Omental fat pad (tissue), 4 donors: Measurements from ENCODE around the gene BDH1. TPM values are rescaled to one million over a fixed set of nuclear protein-coding genes. Genes with fewer than 3 reads are reported as not detected.
"Not testable (repeated sequence)": the region's sequence is repeated elsewhere in the genome, so short reads cannot be mapped to it uniquely, and the experiment has no call there.

Experiments used
- ATAC-seq: fragments of 150-250 bp; one replicate; pipeline ENCODE4 v1.9.1; 2016; ENCODE audit warnings: mild to moderate bottlenecking, moderate library complexity; ENCODE audit not compliant: low FRiP score
- DNase-seq: peaks from one replicate; pipeline ENCODE4 v3.0.0-alpha.2; 2019; ENCODE audit warnings: low spot score
- CTCF ChIP-seq, 3 donors: fragments of 450-650 bp; IDR thresholded peaks; one replicate each; pipeline ENCODE4 v1.5.1; 2016 to 2017; ENCODE audit warnings: antibody characterized with exemption in 3 of 3, mild to moderate bottlenecking in 3 of 3, moderate library complexity in 2 of 3
- total RNA-seq, 4 donors: library from RNA; depleted of rRNA; stranded (reverse); fragments of >200 nt; gene quantifications; one replicate each; pipeline ENCODE4 v1.1.0, GENCODE V29; 2016

The BDH1 gene
- total RNA-seq, 4 donors from 2014 or later, result 11.9 to 24.9 (median 16.1) TPM

GRCh38 chr3:197519801-197520211 lies 36.0 kb downstream of the BDH1 start:
- no peak for DNase-seq
- no peak for TF ChIP-seq CTCF (IDR thresholded peaks at IDR 0.05)
- ATAC-seq, result no peak

- no peak for ATAC-seq
- no peak for DNase-seq
- no peak for TF ChIP-seq CTCF (IDR thresholded peaks at IDR 0.05)
Measured at GRCh38 chr3:197518881-197519421, 36.8 kb downstream of the BDH1 start.

GRCh38 chr3:197517922-197518683 lies 37.7 kb downstream of the BDH1 start:
- not testable (repeated sequence) for ATAC-seq, DNase-seq

GRCh38 chr3:197516890-197517606 lies 38.7 kb downstream of the BDH1 start:
- not testable (repeated sequence) for DNase-seq, ATAC-seq

- ATAC-seq, result no peak
- TF ChIP-seq CTCF (IDR thresholded peaks at IDR 0.05), result no peak
- DNase-seq, result no peak
Measured at GRCh38 chr3:197516517-197516889, 39.3 kb downstream of the BDH1 start.

- DNase-seq, result no peak
- TF ChIP-seq CTCF (IDR thresholded peaks at IDR 0.05), result no peak
Measured at GRCh38 chr3:197514786-197515355, 40.9 kb downstream of the BDH1 start.

GRCh38 chr3:197513953-197514785 lies 41.6 kb downstream of the BDH1 start:
- ATAC-seq (no peak), DNase-seq (no peak)
- no peak for TF ChIP-seq CTCF (IDR thresholded peaks at IDR 0.05)

More at GRCh38 chr3:197514786-197515355, 40.9 kb downstream of the BDH1 start:
- ATAC-seq, result no peak
